Activated naive CD8-positive, alpha-beta T cell (primary cell): ENCODE results near the gene SH3D21.

ENCODE experiments used
- H3K27ac Mint-ChIP-seq: one replicate; pipeline ENCODE4 v1.8.0; 2021; ENCODE audit warnings: mixed read lengths
- H3K27me3 Mint-ChIP-seq: one replicate; pipeline ENCODE4 v1.8.0; 2021; ENCODE audit warnings: mixed read lengths
- H3K36me3 Mint-ChIP-seq: one replicate; pipeline ENCODE4 v1.8.0; 2021; ENCODE audit warnings: mixed read lengths
- H3K4me1 Mint-ChIP-seq: one replicate; pipeline ENCODE4 v1.8.0; 2021; ENCODE audit warnings: low read depth, mixed read lengths
- H3K4me3 Mint-ChIP-seq: one replicate; pipeline ENCODE4 v1.8.0; 2021; ENCODE audit warnings: mild to moderate bottlenecking, mixed read lengths
- H3K9me3 Mint-ChIP-seq: one replicate; pipeline ENCODE4 v1.8.0; 2021; ENCODE audit warnings: low read depth, mixed read lengths

Gene SH3D21

GRCh38 chr1:36352910-36353878 is 47.0 kb downstream of the SH3D21 start:
- Mint-ChIP-seq H3K27ac (no peak overlapping the region), H3K36me3 (peaks cover 8% of the 10 kb centered on the region), H3K27me3 (no peaks in the 10 kb centered on the region), H3K9me3 (no peaks in the 10 kb centered on the region), H3K4me1 (peaks cover 24% of the 10 kb centered on the region), H3K4me3 (no peak overlapping the region)

GRCh38 chr1:36354486-36354885 is 48.3 kb downstream of the SH3D21 start:
- Mint-ChIP-seq H3K4me3 (no peak overlapping the region), H3K36me3 (peaks cover 8% of the 10 kb centered on the region), H3K9me3 (no peaks in the 10 kb centered on the region), H3K4me1 (peaks cover 24% of the 10 kb centered on the region), H3K27ac (no peak overlapping the region), H3K27me3 (no peaks in the 10 kb centered on the region)

- Mint-ChIP-seq H3K36me3 (peaks cover 8% of the 10 kb centered on the region), H3K27ac (no peak overlapping the region), H3K4me1 (peaks cover 23% of the 10 kb centered on the region), H3K27me3 (no peaks in the 10 kb centered on the region), H3K9me3 (no peaks in the 10 kb centered on the region), H3K4me3 (no peak overlapping the region)
Observed at GRCh38 chr1:36355811-36356210, 49.6 kb downstream of the SH3D21 start.

GRCh38 chr1:36358514-36359084 is 52.4 kb downstream of the SH3D21 start:
- Mint-ChIP-seq H3K4me1 (peaks cover 9% of the 10 kb centered on the region), H3K9me3 (no peaks in the 10 kb centered on the region), H3K27ac (no peak overlapping the region), H3K27me3 (no peaks in the 10 kb centered on the region), H3K4me3 (no peak overlapping the region), H3K36me3 (peaks cover 6% of the 10 kb centered on the region)

GRCh38 chr1:36359383-36359782 is 53.2 kb downstream of the SH3D21 start:
- Mint-ChIP-seq H3K36me3 (peaks cover 4% of the 10 kb centered on the region), H3K4me1 (peaks cover 9% of the 10 kb centered on the region), H3K27ac (peak overlapping the region; percentile 72), H3K27me3 (no peaks in the 10 kb centered on the region), H3K9me3 (no peaks in the 10 kb centered on the region), H3K4me3 (no peak overlapping the region)

- Mint-ChIP-seq H3K27ac (peak overlapping the region; percentile 72), H3K27me3 (no peaks in the 10 kb centered on the region), H3K4me3 (no peak overlapping the region), H3K36me3 (peaks cover 4% of the 10 kb centered on the region), H3K4me1 (peaks cover 10% of the 10 kb centered on the region), H3K9me3 (no peaks in the 10 kb centered on the region)
Observed at GRCh38 chr1:36359911-36360550, 53.9 kb downstream of the SH3D21 start.

- Mint-ChIP-seq H3K4me1 (peaks cover 49% of the 10 kb centered on the region), H3K4me3 (no peak overlapping the region)
Observed at GRCh38 chr1:36365381-36365780, 59.2 kb downstream of the SH3D21 start.

GRCh38 chr1:36366091-36366661 is 60.0 kb downstream of the SH3D21 start:
- peak overlapping the region; percentile 20 for H3K4me3 Mint-ChIP-seq
- H3K9me3 Mint-ChIP-seq = no peaks in the 10 kb centered on the region
- H3K27ac Mint-ChIP-seq = peak overlapping the region; percentile 88

More at GRCh38 chr1:36365381-36365780, 59.2 kb downstream of the SH3D21 start:
- Mint-ChIP-seq H3K9me3 (no peaks in the 10 kb centered on the region), H3K27me3 (no peaks in the 10 kb centered on the region), H3K36me3 (no peaks in the 10 kb centered on the region), H3K27ac (peak overlapping the region; percentile 88)

GRCh38 chr1:36367066-36367465 is 60.9 kb downstream of the SH3D21 start:
- peak overlapping the region; percentile 88 for H3K27ac Mint-ChIP-seq
- H3K4me3 Mint-ChIP-seq = no peak overlapping the region
- H3K27me3 Mint-ChIP-seq = no peaks in the 10 kb centered on the region
- H3K4me1 Mint-ChIP-seq = peaks cover 50% of the 10 kb centered on the region
- no peaks in the 10 kb centered on the region for H3K9me3 Mint-ChIP-seq
- no peaks in the 10 kb centered on the region for H3K36me3 Mint-ChIP-seq

More at GRCh38 chr1:36366091-36366661, 60.0 kb downstream of the SH3D21 start:
- Mint-ChIP-seq H3K36me3 (no peaks in the 10 kb centered on the region), H3K27me3 (no peaks in the 10 kb centered on the region), H3K4me1 (peaks cover 50% of the 10 kb centered on the region)

- H3K36me3 Mint-ChIP-seq = no peaks in the 10 kb centered on the region
- peaks cover 54% of the 10 kb centered on the region for H3K4me1 Mint-ChIP-seq
- H3K9me3 Mint-ChIP-seq = no peaks in the 10 kb centered on the region
- H3K27ac Mint-ChIP-seq = peak overlapping the region; percentile 88
- H3K4me3 Mint-ChIP-seq = no peak overlapping the region
- no peaks in the 10 kb centered on the region for H3K27me3 Mint-ChIP-seq
Observed at GRCh38 chr1:36367798-36368197, 61.6 kb downstream of the SH3D21 start.

GRCh38 chr1:36369061-36369861 is 63.1 kb downstream of the SH3D21 start:
- Mint-ChIP-seq H3K27me3 (no peaks in the 10 kb centered on the region), H3K9me3 (no peaks in the 10 kb centered on the region), H3K4me1 (peaks cover 69% of the 10 kb centered on the region), H3K27ac (peak overlapping the region; percentile 54), H3K4me3 (no peak overlapping the region), H3K36me3 (no peaks in the 10 kb centered on the region)
